Activated T-cell treated with anti-CD3 and anti-CD28 coated beads for 1 hour (primary cell): ENCODE measurements around the gene SMARCB1.

Experiments
- DNase-seq: peaks from one replicate; pipeline ENCODE4 v3.0.0-alpha.2; 2020; ENCODE audit warnings: low read depth

SMARCB1 gene

DNA sequence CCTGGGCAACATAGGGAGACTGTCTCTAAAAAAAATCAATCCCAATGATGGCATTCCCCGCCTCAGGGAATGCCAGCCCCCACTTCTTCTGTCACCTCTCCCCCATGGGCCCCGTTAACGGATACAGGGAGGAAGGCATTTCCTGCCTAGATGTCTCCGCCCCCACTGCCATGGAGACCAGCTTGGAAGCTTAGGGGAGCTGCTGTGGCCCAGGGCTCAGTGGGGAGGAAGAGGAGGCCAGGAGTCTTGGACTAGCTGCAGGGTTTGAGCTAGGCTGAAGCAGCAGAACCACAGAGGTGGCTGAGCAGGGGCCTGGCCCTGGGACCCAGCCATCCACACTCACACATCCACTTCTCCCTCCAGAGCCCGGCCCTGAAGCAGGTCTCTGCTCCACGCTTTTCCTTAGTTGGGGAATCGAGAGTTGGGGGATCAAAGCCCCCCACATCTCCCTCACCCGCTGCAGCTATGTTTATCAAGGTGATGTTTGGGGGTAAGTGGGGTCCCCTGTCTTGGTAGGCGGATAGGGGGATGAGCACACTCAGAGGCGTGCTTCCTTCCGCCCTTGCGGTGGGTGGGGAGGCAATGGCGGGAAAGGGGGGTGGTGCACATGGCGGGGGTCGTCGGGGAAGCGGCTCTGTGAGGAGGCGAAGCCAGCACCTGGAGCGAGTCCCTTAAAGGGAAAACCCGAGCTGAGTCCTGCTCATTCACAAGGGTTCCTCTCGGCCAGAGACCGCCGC is 23.8 kb upstream of the SMARCB1 start, which contains the start of gene C22orf15:
C22orf15 (plus strand) TSS at position 149 of the 737 bp plus-strand sequence; CDS start at position 466, 317 bp downstream.
- DNase-seq: no peak

GRCh38 chr22:23763579-23763945 is 23.2 kb upstream of the SMARCB1 start:
- DNase-seq: peak; percentile 48

DNA sequence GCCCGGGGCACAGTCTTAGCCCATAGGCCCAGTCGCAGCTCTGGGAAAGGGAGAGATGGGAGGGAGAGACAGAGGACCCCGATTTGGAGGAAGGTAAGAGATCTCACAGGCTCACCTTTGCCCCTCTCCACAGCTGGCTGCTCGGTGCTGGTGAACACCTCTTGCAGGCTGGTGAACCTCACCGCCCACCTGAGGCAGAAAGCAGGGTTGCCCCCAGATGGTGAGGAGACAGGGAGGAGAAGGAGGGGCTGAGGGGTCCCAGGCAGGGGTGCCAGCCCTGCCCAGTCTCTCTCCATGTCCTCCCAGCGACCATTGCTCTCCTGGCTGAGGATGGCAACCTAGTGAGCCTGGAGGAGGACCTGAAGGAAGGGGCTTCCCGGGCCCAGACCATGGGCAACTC is 22.8 kb upstream of the SMARCB1 start:
- DNase-seq: no peak

DNA sequence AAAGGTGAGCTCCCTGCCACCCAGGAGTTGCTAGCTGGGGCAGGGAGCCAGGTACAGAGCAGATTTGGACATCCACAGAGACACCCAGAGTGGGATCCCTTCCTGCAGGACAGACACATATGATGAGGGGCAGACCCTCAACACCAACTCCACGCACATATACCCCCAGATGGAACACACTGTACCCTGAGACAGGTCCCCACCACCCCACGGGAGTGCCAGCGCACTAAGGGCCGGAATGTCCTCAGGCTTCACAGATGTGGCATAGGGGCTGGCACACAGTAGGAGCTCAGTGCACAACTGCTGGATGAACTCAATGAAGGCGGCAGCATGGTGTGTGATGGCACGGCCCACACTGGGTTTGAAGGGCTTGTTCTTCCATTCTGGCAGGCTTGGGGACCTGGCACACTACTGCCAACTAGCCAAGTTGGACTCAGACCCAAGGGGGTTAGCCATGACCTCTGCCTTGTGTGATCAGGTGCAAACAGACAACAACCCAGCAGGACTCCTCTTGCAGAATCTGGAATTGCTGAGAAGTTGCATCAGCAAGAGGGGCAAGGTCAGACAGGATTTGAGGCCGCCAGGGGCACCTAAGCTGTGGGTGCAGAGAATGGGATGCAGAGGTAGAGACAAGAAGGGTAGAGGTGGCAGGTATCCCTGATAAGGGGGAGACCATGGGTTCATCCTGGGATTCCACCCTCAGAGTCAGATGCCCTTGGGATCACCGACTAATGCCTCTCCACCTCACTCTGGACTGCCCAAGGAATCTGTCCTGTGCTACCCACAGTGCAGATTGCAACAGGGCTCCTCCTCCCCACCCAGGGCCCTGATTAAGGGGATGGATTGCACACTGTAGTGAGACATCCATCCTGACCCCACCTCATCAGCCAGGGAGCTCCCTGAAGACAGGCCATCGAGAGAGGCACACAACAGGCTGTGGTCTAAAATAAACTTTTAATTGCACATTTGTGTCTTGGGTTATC is 21.6 kb upstream of the SMARCB1 start:
- DNase-seq: no peak

DNA sequence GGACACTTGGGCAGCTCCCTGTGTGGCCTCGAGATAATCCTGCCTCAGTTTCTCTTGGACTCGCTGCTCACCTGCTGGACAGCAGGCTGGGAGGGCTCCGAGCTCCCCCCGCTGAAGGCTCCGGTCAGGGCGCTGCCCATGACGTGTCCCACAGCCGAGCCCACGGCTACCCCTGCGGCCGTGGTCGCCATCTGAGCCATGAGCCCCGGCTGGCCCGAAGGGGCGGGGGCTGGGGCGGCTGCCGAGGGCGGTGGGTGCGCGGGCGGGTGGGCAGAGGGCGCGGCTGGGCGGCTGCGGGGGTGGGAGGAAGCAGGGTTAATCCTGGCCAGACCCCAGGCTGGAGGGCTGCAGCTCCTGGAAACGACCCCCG is 19.5 kb upstream of the SMARCB1 start:
- DNase-seq: no peak

GRCh38 chr22:23767673-23768548 is 18.9 kb upstream of the SMARCB1 start, which contains the start of gene CHCHD10:
CHCHD10 (minus strand) TSS chr22:23767972; CDS start chr22:23767874, 98 bp downstream.
- peak; percentile 70 for DNase-seq

DNA sequence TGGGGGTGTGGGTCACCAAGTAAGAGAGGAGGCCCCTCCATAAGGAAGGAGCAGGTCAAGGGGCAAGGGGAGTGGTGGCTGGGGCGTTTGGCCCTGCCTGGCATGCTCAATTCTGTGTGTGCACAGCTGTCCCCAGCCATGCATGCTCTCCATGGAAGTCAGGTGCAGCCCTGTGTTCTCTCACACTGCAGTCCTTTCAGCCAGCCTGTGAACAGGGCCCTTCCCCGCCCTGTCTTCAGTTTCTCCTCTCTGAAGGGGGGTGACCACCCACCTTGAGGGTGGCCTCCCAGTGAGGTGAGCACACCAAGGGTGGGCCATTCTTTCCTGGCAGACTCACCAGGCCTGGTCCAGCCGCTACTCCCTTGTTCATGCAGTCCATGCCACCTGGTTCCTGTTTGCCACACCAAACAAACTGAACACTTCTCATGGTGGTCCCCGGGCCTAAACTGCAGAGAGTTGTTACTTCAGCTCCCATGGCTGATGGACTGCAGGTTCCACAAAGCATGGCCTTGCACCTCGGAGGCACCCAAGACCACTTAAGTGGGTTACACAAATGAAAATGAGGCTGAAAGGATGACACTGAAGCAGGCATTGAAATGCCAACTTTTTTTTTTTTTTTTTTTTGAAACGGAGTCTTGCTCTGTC is 17.3 kb upstream of the SMARCB1 start:
- DNase-seq: no peak

GRCh38 chr22:23772315-23772648 is 14.5 kb upstream of the SMARCB1 start:
- DNase-seq: no peak

- peak; percentile 55 for DNase-seq
These were observed 13.9 kb upstream of the SMARCB1 start, which contains the start of gene MMP11 for GRCh38 chr22:23772649-23773473. MMP11 (plus strand) TSS chr22:23772849; CDS start chr22:23772871, 22 bp downstream.

DNA sequence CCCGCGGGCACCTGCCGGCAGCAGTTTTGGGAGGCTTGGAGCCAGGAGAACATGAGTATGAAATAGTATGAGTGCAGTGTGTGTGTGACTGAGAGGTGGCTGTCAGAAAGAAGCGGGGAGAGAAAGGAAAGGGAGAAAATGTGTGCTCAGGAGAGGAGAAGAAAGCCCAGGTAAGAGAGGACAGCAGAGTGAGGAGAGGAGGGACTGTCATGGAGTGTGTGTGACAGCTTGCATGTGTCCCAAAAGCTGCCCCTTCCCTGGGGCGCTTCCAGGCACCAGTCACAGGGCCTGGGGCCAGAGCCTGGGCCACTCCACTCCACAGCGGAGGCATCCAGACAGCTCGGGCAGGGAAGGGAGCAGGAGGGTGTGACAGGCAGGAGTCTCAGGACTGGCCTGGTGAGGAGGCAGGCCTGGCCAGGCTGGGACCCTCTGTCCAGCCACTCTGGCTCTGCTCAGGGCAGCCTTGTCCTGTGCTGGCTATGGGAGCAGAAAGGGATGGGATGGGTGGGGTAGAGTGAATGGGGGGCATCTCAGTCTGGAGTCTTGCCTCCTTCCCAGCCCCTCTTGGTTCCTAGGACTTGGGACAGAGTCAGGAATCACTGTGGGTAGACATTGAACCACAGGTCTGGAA is 13.2 kb upstream of the SMARCB1 start:
- DNase-seq: no peak

GRCh38 chr22:23774114-23774921 is 12.4 kb upstream of the SMARCB1 start:
- DNase-seq: no peak

DNA sequence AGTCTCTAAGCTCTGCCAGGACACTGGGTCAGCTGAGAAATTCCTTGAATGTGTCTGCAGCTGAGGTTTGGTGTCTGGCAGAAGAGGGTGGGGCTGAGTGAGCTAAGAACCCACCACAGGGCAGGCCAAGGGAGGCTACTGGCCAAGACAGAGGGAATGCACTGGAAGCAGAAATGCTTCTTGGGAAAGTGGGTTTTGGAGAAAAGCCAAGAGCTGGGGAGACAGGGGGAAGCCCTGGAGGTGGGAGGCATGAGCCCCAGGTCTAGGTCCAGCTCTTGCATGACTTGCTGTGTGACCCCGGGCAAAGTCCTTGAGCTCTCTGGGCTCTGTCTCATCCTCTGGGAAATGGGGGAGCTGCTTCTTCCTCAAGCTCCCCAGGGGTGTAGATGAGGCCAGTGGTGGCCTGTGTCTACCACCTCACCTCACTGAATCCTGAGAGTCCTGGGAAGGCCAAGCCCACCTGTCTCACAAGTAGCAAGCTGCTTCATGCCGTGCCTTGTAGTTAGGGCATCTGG is 11.8 kb upstream of the SMARCB1 start:
- no peak for DNase-seq

- DNase-seq: no peak
These were observed 10.9 kb upstream of the SMARCB1 start for GRCh38 chr22:23775779-23776375.

DNA sequence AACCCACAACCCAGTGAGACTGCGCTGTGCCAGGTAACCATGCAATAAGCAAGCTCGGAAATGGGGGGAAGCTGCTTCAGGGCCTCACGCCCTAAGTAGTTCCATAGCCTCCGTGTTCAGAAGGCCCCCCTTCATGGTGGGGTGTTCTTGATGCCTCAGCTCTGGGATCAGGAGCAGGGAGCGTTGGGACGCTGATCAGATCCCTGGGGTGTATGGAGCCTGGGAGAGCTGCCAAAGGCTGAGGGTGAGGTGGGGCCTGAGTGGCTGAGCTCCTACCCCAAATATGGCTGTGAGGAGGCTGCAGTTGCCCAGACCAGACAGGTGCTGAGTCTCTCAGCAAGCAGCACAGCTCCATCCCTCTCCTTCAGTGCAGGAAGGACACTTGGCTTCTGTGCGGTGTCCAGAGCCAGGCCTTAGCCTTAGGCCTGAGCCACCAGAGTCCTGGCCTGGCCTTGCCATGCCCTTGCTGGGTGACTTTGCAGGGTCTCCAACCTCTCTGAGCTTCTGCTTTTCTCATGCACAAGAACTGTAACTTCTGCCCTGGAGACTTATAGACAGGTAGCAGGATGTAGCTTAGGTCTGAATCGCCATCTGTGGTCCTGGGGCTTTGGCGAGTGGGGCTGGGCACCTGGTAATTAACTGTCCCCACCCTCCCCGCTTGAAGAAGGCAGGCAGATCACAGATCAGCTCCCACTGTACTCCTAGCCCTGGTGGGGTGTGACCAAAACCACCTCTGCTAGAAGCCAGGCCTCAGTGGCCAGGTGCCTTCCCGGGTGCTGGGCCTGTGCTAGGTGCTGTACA is 8.8 kb upstream of the SMARCB1 start:
- no peak for DNase-seq

DNA sequence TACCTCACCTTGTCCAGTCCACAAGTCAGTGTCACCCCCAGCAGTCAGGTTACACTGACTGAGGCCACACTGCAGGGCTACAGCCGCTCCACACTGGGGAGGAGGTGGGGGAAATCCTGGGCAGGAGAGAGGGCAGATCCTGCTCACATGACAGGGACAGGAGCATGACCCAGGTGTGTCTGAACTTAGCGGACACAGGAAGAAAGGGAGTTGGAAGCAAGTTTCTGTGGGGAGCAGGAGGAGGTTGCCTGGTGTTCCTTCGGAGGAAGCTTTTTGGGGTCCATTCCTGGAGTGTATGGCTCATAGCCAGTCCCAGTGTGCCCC is 8.2 kb upstream of the SMARCB1 start:
- no peak for DNase-seq

DNA sequence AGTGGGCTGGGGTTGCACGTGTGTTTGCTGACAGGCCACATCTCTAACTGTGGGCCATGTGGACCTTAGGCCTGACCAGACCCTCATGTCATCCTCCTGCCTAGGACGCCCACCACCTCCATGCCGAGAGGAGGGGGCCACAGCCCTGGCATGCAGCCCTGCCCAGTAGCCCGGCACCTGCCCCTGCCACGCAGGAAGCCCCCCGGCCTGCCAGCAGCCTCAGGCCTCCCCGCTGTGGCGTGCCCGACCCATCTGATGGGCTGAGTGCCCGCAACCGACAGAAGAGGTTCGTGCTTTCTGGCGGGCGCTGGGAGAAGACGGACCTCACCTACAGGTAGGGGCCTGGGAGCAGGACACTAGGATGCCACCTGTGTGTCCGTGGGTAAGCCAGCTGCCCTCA is 7.7 kb upstream of the SMARCB1 start:
- no peak for DNase-seq

DNA sequence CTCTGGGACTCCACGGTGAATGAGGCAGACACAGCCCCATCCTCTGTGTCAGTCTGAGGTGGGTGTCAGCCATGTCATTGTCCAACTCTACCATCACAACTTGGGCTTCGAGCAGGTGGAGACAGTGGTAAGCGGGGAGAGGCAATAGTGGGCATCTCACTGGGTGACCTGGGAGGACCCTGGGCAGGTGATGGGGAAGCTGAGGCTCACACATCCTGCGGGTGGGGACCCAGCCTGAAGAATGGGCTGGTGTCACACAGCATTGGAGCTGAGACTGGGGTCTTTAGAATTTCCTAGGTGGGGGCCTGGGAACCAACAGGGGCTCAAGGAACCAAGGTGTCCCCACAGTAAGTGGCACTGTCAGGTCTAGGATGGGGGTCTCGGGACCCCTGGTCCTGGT is 7.0 kb upstream of the SMARCB1 start:
- no peak for DNase-seq
